ENCODE results near the gene PASD1.

Gene PASD1

DNA sequence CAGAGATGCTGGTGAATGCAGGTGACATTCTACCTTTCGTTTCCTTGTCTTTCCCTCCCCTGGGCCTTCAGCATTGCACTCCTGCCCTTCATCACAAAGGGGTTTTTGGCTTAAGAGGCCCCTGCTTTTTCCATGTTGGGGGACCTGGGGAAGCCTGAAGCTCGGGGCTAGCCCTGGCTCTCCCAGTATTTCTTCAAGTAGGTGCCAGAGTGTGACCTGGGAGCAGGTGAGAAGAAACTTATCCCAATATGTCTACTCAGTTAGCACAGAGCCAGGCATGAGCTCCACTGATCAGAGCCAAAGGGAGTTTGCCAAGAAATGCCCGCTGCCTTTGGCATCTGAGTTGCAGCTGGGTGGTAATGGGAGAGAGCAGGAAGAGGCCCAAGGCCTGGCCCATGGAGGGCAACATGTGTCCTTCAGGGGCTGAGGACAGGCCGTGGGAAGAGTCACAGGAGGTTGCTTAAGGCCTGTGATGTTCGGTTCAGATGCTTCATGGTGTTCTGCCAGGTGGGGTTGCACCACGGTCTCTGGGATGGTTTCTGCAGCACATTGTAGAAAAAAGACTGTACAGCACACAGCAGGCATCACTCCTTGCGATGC, 139.4 kb downstream of the PASD1 start:
- DNase-seq: no peak

- no peak for DNase-seq
Observed at GRCh38 chrX:151703487-151703886, 140.0 kb downstream of the PASD1 start.

DNA sequence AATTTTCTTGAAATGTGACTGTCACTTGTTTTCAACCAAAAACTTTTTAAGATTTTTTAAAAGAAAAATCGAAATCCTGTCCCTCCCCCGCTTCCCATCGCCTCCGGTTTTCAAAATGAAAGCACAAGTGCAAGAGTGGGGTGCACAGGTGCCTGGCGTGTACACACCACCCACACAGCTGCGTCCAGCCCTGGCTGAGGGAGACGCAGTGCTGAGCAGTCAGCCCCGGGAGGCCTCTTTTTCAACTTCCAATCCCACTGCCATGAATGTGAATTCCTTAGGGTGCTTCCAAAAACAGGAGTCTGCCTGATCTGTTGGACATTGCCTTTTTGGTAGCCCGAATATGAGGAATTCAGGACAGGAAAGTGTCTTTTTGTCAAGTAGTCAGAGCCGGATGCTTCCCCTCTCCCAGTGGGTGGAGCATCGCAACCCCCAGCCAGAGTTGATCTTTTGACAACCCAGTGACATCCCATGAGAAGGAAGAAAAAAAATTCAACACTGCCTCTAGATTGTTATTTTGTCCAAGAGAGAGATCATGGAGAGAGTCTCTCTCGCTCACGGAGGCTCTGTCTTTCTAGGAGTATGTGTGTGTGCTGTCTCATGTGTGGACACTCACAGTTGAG, 140.7 kb downstream of the PASD1 start:
- DNase-seq: no peak

DNA sequence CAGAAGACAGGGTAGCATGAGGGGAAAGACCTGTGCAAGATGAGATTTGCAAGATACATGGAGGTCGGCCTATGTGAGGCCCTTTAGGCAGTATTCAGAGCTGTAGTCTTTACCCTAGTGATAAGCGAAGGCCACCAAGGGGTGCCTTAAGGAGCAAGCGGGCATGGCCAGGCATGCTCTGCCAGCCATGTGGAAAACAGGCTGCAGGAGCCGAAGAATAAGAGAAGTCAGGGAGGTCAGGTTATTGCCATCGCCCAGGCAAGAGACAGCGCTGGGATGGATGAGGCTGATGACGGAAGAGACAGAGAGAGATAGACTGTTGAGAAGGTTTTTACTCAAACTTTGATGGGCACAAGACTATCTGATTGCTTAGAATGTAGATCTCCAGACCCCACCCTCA, 145.3 kb downstream of the PASD1 start:
- no peak for DNase-seq

DNA sequence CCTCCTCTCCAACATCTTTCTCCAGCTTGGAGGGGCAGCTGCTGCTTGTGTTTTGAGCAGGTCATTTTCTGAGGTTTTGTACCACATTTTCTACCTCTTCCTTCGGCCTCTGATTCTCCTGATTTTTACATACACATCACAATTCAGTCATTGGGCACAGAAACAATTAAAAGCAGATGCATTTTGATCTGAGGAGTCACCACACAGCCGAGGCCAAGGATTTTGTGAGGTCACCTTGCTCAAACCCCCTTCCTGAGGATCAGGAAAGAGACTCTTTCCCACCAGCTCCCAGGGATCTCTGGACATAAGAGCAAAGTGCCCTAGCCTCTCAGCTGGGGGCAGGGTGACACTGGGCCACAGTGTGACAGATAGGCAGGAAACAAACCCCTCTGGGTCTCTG, 147.0 kb downstream of the PASD1 start:
- no peak for DNase-seq

DNA sequence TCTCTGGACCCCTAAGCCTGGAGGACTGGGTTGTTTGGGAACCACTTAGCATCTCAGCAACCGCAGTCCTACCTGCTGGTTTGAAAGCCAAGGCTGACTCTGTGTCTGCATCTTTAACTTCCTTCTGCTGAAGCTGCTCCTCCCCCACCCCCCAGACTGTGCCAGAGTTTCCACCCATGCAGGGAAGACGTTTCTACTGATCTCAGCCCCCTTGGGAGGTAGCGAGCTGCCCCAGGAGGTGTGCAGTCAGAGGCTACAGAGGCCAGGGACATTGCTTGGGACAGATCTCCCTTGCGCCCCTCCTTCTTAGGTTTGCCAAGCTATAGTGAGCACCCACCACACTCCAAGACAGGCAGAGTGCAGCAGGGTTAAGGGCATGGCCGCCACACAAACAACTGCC, 147.7 kb downstream of the PASD1 start:
- no peak for DNase-seq

- DNase-seq: no peak
Observed at GRCh38 chrX:151711787-151712186, 148.3 kb downstream of the PASD1 start.

GRCh38 chrX:151712253-151712652, 148.8 kb downstream of the PASD1 start:
- no peak for DNase-seq

DNA sequence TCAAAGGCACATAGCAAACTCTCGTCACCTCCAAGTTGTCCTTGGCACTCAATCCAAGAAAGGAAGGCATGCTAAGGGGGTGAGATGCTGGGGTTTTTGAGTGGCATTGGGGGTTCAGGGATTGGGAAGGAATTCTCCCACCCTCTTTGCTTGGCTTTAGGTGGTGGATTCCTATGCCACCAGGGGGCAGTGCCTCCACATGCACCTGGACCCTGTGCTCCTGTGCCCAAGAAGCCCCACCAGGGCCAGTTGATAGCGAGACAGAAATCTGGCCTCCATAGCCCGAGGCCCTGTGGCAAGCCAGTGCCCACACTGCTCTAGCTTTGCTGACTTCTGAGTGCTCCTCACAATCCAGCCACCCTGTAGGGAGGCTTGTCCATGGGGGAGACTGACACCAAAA, 150.4 kb downstream of the PASD1 start:
- DNase-seq: no peak

DNA sequence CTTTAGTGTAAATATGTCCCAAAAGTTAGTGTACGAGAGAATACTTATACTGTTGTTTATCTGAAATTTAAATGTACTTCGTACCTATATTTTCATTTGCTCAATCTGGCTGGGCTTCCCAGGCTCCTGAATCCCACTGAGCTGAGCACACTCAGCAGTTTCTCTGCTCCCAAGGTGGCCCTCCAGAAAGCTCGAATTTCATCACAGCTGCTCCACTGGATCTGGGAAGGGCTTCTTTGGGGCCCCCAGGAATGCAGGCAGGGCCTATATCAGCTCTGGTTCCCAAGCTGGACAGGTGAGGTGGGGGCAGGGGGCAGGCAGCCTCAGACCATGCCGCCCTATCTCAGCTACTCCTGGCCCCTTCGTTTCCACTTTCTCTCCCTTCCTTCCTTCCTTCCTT, 150.9 kb downstream of the PASD1 start:
- no peak for DNase-seq

- DNase-seq: no peak
Observed at GRCh38 chrX:151715752-151716151, 152.3 kb downstream of the PASD1 start, which contains the start of gene FATE1. Gene FATE1, plus strand, starts transcription at chrX:151716035. Its CDS starts 85 bp downstream, at chrX:151716120.

DNA sequence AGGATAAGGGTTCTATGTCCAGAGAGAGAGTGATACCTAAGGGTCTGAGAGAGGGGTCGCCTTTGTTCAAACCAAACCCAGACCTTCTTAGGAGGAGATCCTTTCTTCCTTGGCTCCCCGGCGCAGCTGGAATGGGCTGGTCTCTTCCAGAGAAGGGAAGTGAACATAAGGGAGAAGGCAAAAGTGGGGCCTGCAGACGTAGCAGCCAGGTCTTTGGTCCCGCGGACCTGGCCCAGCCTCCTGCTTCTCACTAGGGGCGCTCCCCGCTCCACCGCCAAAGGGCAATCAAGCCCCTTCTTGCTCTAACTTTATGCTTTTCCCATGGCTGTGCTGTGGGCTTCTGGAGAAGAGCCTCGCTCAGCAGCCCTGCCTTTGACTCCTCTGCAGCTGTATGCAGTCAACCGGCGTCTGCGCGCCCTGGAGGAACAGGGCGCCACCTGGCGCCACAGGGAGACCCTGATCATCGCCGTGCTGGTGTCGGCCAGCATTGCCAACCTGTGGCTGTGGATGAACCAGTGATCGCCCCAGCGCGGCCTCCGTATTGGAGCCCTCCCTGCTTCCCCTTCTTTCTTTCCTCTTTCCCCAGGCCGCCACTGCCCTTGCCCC, 158.9 kb downstream of the PASD1 start:
- no peak for DNase-seq

GRCh38 chrX:151723156-151723760, 159.8 kb downstream of the PASD1 start:
- no peak for DNase-seq

DNA sequence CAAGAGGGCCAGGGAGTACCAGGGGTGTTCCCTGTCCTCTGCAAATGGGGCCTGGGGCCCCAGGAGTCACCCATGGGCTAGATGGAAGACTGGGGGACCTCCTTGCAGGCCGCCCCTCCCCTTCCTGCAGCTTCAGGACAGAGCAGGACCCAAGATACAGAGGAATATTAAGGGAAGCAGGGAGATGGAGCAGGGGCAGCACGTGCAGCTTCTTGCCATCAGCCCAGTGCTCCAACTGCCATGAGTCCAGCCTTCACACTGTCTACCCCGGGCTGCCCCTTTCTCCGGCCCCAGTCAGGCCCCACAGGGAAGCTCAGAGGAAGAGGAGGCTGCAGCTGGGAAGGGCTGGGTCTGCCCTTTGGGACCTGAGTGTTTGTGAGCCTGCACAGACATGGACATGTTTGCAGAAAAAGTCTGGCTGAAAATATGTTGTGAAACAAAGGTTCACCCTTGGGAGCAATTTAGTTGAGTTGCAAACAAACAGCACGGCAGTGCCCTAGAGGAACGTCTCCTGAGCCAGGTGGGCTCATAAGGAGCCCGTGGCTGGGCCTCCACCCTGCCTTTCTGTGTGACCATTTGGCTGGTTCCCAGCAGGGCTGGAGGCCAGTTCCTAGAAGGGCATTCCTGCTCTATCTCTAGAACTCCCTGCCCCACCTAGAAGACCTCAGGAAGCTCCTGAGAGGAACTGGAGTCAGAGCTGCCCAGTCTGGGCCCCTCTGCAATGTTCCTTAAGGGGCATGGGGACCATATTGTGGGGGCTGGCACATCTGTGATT, 161.3 kb downstream of the PASD1 start:
- no peak for DNase-seq

- no peak for DNase-seq
Observed at GRCh38 chrX:151725338-151725614, 161.8 kb downstream of the PASD1 start.

Data from NCI-H2227 treated with DMSO at 0.1 percent for 48 hours (cell line).